Stimulated activated CD8-positive, alpha-beta memory T cell treated with anti-CD3 and anti-CD28 coated beads, Interleukin-7, amount 100 ng/mL, for 24 hours (primary cell): ENCODE results near the gene AKT1.

Experiments
- DNase-seq: peaks from one replicate; pipeline ENCODE4 v3.0.0-alpha.2; 2020; ENCODE audit warnings: low read depth

Gene AKT1

DNA sequence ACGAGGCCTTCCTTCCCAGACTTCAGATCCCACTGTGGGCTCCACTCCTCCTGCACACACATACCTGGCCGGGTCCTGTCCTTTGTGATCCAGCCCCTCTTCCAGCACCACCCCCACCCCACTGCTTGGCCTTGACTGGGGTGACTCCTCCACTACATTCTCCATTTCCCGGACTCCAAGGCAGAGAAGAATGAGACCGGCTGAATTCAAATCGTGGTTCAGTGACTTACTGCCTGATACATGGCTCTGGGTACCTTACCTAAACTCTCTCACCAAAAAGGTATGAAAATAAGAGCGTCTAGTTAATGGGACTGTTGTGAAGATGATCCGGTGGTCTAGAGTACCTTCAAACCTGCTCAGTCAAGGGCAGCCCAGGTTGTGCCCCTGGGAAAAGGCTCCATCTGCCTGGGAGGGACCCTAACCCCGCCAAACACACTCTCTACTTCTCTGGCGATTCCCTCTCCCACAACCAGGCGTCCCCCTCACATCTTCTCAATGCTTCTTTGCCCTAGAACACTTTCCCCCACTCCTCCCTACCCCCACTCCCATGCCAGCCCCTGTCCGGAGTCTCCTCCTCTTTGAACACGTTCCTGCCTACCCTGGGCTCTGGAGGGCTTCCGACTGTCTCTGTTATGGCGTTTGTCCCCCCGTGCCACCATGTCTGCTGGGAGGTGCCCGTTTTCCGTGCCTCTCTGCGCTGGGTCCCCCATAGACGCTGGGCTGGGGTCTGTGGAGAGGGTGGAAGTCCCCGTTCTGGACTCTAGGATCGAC lies 3.9 kb upstream of the AKT1 start:
- no peak for DNase-seq

GRCh38 chr14:104798300-104799243 lies 3.0 kb upstream of the AKT1 start:
- no peak for DNase-seq

DNA sequence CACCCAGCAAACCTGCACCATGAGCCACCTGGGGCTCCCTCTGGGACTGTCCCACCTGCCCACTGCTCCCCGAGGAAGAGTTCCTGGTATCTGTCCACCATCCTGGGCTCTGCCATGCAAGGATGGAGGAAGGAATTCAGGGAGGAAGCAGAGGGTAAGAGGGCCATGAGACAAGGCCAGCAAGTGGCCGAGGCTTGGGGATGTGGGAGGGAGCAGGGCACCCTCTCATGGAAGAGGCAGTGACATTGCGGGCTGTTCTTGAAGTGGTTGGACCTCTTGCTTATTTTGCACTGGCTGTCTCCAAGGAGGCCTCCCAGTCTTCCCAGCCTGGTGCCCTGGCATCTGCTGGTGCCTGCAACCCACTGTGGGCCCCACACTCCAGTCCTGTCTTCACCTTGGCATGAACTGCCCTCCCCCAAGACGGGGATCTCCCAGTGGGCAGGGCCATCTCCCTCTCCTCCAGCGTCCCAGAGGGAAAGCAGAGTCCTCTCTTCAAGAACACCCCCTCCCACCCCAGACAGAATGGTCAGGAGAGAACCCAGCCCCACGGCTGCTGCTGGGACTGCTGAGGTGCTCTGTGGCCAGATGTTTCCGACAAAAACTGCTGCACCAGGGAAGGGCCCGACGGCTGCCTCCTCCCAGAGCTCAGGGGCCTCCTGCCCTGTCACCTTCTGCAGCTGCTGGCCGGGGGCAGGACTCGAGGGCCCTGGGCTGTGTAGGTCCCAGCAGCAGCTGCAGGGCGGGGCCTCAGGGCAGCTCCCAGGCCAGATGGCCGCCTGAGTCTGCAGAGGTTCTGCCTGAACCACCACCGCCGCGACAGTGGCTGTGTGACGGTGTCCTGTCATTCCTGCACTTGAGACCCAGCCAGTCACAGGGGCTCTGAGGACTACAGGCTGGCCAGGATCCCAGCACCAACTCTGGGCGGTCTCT lies 1.8 kb upstream of the AKT1 start:
- no peak for DNase-seq

DNA sequence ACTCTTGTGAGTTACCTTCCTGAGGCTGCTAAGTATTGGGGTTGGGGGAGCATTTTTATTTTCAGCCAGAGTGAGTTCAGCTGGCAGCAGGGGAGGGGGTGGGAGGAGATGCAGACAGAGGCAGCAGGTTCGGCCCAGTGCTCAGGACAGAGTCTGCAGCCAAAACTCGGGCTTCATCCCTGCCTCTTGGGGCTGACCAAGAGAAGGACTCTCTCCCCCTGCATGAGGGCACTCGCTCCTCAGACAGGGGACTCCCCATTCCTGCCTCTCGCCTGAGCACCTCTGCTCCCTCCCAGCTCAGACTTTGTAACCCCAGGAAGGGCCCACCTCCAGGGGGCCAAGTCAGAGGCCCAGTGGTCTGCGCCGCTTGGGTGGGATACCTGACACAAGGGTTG lies 1.1 kb upstream of the AKT1 start:
- no peak for DNase-seq

DNA sequence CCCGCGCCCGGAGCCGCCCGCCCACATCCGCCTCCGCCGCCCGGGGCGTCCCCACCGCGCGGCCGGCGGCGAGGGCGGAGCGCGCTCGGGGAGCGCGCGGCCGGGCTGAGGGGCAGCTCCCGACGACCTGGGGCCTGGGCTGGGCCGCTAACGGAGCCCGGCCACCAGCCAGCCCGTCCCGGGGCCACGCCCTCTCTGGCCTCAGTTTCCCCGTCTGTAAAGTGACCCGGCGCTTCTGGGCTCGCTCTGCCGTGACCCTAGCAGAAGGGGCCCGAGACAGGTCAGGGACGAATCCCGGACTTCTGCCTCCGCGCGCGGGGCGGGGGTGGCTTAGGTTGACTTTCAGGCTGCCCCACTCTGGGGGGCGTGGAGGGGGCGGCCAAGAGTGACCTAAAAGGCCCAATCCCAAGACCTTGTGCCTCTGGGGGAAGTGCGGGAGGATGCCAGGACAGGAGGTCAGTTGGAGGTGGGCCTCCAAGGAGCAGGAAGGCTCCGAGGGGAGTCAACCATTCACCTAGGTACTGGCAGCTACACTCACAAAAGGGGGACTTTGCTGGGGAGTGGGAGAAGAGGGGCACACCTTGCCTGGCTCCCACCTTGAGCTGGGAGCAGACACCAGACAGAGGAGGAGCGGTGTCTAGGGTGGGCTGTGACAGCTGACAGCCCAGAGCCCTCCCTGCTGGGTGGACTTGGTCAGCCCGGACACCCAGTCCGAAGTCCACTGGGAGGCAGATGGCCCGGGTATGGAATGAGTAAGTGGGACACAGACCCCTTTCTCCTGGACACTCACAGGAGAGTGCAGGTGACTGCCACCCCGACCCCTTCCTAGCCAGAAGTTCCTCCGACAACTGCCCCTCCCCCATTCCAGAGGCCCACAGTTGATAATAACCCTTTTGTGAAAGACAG lies 486 bp upstream of the AKT1 start:
- DNase-seq, result no peak

DNA sequence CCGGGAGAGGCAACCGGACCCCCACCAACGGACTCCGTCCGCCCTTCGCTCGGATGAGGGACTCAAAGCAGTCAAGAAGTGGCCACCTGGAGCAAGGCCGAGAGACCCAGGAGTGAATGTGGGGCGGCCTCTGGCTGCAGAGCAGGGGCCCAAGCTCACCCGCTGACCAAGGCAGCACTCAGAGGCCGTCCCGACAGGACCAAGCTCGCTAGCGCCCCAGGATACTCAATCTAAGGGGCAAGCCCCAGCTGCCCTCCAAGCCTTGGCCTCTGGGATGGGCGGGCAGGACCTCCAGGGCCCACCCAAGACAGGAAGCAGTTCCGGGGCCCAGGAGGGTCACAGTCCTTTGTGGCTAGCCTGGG lies 936 bp downstream of the AKT1 start:
- no peak for DNase-seq

- DNase-seq, result no peak
These were observed 1.4 kb downstream of the AKT1 start for GRCh38 chr14:104794099-104794498.

- DNase-seq, result no peak
These were observed 1.9 kb downstream of the AKT1 start for GRCh38 chr14:104793703-104793959.

DNA sequence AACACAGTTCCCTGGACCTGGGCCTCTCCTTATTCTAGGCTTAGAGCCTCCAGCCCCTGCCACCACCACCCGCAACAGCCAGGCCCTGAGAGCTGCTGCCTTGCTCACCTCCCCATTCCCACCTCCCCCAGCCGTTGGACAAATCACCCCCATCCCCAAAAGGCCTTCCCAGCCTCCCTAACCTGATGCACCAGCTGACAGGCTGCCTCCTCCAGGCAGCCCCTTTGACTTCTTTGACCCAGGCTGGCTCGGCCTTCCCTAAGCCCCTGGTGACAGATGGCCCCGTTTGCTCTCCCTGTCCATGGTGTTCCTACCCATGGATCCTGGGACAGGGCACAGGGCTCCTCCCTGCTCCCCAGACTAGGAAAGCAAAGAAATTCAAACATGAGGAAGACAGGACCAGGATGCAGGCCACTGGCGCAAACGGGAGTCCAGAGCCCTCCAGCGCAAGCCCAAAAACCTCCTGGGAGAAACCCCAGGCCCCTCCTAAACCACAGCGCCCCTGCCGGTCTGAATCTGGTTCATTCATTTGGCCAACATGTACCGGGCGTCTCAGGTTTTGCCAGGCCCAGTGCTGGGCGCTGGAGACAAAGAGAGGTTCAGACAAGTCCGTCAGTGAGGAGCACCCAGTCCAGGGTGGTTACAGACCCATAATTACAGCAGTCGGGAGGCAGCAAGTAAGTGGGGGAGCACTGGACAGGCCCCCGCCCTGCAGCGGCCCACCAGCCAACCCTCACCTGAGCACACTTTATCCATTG lies 2.4 kb downstream of the AKT1 start:
- no peak for DNase-seq

GRCh38 chr14:104792101-104792884 lies 3.3 kb downstream of the AKT1 start:
- DNase-seq, result no peak

- DNase-seq, result no peak
These were observed 4.1 kb downstream of the AKT1 start for GRCh38 chr14:104791425-104791824.

DNA sequence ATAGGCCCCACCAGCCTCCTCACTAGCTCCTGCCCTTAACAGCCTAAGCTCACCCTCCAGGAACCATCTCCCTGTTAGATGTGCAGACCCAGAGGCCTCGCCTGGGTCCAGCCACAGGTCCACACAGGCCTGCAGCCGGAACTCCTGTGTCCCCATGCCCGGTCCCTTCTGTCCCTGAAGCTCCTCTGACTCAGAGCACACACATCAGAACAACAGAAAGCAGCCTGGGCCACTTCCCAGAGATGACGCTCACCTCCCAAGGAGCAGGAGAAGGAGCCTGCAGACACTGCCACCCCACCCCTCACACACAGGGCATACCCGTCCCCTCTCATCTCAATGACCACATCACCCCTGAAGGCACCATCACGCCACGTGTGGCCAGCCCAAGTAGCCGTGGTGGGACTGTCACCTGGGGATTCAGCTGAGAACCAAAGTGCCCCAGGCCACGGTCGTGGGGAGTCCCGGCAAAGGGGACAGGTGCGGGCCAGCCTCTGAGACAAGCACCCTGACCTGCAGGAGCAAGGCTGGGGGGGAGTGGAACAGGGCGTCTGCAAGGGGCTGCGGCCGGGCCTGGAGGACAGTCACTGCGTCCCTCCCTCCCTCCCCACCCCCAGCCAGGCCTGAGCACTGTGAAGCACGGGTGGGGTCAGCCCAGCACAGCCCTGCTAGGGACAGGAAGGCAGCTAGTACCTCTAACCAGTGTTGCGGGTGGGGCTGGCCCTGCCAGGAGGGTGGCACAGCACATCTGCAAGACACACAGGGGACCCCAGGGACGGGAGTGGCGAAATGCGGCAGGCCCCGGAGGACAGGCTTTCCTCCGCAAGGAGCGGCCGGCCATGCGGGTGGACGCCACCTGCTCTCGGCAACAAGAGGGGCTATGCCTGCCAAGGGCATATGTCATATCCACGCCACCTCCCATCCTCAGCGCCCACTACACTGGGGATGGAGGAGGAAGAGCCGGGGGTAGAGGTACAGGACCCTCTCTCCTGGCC lies 5.5 kb downstream of the AKT1 start:
- no peak for DNase-seq

DNA sequence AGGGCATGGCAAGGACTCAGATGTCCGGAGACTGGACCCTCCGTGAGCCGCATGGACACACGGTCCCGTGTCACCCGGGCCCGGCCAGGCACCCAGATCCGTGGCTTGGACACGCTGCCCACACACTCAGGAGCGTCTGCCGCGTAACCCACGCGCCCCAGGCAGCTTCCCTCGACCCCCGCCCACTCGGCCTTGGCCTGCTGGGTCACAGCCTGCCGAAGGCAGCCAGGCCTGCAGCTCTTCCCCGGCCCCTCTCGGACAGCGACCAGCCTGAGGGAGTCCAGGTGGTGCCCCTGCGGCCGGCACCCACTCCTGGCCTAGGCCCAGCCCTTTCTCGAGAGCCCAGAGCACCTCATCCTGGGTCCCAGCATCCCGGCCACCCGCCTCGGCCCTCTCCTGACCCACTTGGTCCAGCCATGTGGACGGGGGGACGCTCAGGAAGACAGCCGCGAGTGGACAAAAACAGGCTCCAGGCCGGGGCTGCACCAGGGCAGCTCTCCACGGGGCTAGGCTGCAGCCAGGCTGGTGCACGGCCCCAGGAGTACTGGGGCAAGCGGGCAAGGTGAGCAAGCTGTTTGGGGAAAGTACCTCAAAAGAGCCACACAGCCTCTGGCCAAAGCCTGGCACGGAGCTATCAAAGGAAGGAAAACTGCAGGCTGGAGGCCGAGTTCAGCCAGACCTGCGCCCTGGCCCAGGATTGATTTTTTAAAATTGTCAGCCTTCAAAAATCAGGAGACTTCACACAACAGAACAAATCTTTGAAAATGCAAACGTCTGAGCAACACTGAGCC lies 6.5 kb downstream of the AKT1 start:
- DNase-seq, result no peak

GRCh38 chr14:104788161-104788818 lies 7.3 kb downstream of the AKT1 start:
- no peak for DNase-seq

DNA sequence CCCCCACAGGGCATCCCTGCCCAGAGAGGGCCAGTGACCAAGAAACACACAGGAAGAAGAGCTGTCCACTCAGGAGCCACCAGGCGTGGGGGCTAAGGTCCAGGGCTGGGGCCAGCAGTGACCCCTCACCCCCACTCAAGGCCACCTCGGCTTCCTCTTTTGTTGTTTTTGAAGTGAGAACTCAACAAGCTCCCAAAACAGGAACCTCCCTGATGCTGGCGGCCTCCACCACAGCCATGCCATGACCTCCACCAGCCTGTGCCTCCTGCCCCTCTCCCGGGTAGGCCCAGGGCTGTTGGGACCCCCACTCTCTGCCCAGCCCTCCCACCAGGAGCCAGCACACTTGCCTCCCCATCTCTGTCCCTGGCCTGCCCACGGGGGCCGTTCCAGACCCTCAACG lies 7.8 kb downstream of the AKT1 start:
- no peak for DNase-seq

DNA sequence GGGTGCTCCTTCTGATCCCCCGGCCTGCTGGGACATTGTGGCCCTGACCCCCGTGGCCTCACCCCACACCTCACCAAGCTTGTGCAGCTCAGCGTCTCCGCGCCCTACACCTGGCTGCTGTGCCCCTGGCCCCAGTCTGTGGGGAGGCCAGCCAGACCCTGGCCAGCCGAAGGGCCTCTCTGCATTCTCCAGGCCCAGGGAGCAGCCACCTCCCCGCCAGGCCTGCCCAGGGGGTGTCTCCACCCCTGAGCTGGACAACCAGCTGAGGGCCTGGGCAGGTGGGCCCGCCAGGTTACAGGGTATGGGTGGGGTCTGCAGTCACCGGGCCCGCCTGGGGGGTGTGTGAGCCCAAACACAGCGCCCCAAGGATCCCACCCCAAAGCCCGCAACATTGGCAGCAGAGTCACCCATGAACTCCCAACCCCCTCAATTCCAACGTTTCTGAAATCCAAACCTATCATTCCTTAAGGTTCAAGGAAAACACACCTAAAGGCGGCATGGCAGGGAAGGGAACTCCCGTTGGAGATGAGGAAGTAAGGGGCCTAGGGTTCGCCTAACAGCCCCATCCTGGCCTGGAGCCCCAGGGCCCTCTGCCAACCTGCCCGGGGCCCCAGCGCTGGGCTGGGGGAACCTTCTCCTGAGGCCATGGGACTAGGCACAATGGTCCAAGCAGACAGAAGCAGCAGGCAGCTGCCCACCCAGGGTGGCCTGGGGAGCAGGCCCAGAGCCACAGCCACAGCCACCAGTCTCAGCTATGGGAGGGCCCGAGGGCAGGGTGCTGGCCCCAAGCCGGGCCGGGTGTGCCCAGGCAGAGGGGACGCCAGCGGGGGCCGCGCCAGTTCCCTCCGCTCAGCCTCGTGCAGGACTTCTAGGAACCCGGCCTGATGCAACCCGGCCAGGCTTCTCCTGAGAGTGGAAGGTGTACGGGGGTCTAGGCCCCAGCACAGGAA lies 8.5 kb downstream of the AKT1 start:
- DNase-seq, result no peak
